GM19395 (cell line): ENCODE results near the gene RSPO1.

Experiments used
- ATAC-seq: cut with Tn5 transposase; IDR thresholded peaks from one replicate; pipeline ENCODE4 v1.9.1; 2021; ENCODE audit warnings: mild to moderate bottlenecking, moderate library complexity; ENCODE audit not compliant: unreplicated experiment

RSPO1 gene

DNA sequence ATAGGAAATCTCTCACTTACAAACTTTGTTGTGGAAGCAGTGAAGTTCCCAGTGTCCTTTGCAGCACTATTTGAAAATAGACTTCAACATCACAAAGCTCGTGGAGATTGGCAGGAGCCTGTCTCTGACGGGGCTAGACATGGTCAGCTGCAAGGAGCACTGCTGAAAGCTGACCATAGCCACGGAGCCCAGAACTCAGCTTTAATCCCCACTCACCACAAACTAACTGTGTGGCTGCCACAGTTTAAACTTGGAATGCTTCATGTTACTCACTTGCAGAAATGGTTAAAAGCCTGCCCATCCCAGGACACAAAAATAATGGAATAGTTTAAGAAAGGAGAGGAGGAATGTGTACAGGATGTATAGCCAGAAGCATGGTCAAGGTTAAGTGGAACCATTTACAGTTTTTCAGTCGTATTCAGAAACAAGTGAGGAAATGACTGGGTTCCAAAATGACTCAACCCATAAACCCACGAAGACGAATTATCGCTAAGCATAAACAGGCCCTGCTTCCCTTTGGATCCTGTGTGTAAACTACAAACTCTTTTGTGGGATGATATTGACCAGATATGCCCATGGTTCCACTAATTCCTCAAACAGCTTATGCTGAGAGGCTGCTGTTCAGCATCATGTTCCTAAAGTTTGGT lies 59.7 kb downstream of the RSPO1 start:
- no peak for ATAC-seq

DNA sequence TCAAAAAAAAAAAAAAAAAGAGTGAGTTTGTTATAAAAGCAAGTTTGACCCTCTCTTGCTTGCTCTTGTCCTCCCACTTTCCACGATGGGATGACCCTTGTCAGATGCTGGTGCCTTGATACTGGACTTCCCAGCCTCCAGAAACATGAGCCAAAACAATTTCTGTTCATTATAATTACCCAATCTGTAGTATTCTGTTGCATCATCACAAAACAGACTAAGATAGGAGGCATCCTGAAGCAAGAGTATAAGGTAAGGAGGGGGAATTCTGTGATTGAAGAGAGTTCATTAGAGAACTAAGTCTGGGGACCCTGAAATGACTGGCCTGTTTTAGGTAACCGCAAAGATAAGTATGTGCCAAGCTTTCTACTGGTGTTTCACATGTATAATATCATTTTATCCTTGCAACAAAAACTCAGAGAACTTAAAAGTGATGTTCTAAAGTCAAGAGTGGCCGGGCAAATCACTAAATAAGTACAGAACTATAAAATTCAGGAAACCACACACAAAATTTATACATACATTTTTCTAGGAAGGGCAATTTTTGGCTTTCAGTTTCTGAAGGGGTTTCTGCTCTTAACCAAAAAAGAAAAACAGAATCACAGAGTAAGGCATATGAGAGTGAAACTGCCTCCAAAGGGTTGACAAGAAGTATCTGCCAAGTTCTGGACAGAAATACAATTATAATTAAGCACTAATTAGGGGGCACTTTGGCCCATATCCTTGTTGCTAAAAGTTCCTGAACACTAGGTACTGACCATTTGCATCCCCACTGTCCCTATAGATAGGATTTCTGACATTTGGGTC lies 64.0 kb downstream of the RSPO1 start:
- no peak for ATAC-seq

GRCh38 chr1:37567023-37567422 lies 67.7 kb downstream of the RSPO1 start:
- no peak for ATAC-seq

- no peak for ATAC-seq
Observed at GRCh38 chr1:37564892-37565291, 69.8 kb downstream of the RSPO1 start.

DNA sequence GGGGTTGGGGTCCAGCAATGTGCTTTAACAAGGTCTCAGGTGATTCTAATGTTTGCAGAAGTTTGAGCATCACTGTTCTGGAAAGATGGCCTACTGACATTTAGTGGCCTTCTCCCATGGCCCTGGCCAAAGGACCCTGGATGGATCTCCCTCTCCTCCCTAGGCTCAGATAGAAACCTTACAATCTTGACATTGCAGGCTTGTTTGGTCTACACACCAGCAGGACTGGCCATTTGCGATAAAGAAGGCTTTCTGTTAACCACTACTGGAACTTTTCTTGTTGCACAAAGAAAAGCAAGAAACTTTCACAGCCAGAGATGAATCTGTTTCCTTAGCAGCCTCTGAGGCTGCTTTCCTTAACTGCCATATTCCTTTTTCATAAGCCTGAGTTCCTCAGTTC lies 71.7 kb downstream of the RSPO1 start:
- no peak for ATAC-seq
